Measurements from ENCODE around the gene ASCL5. TPM values are rescaled to one million over a fixed set of nuclear protein-coding genes. Genes with fewer than 3 reads are reported as not detected.

Gene ASCL5
- total RNA-seq, 1 experiment from 2014 or later = 0.15 TPM

GRCh38 chr1:201131398-201131797, 4.4 kb upstream of the ASCL5 start:
- H3K4me3 Mint-ChIP-seq = no peak overlapping the region; a peak in 1 of 5 replicates
- Histone ChIP-seq H3K23me2 (ENCODE audit: insufficient read length, low read depth, low read length, poor library complexity, severe bottlenecking) (no peaks in the 10 kb centered on the region), H4K20me1 (ENCODE audit: control insufficient read depth, insufficient read depth, insufficient read length) (no peaks in the 10 kb centered on the region)

More at GRCh38 chr1:201131398-201131797, 4.4 kb upstream of the ASCL5 start:
- Histone ChIP-seq H3K4me1 (ENCODE audit: insufficient read depth, low read length) (no peaks in the 10 kb centered on the region), H3K27me3 (ENCODE audit: insufficient read depth, low read length) (no peaks in the 10 kb centered on the region), H3T11ph (ENCODE audit: low read length) (no peak overlapping the region), H2BK15ac (ENCODE audit: low read depth, low read length) (no peak overlapping the region), H2AFZ (ENCODE audit: low read length) (no peak overlapping the region), H2BK5ac (ENCODE audit: insufficient read length, low read length) (no peak overlapping the region), H2BK20ac (ENCODE audit: low read depth, low read length, poor library complexity, severe bottlenecking) (no peak overlapping the region), H3K79me2 (ENCODE audit: insufficient read depth, low read length) (no peaks in the 10 kb centered on the region), H3K9me3 (ENCODE audit: control insufficient read depth, low read depth, low read length) (no peaks in the 10 kb centered on the region), H4K8ac (replicated peaks; ENCODE audit: insufficient read length, low read depth, low read length) (no peak overlapping the region), H3K9ac (ENCODE audit: extremely low read depth, insufficient read length, low read length) (no peak overlapping the region), H2BK120ac (ENCODE audit: low read depth, low read length, poor library complexity, severe bottlenecking) (no peak overlapping the region), H4K5ac (ENCODE audit: insufficient read length, low read depth, low read length) (no peak overlapping the region), H3K27ac (ENCODE audit: insufficient read length, low read depth, low read length) (no peak overlapping the region), H2AK5ac (ENCODE audit: insufficient read length, low read length) (no peak overlapping the region), H2BK12ac (ENCODE audit: insufficient read length, low read depth, low read length) (no peak overlapping the region), H3K4me2 (ENCODE audit: insufficient read depth, insufficient read length, low read length) (no peak overlapping the region), H3K18ac (ENCODE audit: insufficient read length, low read depth, low read length) (no peak overlapping the region), H3K4ac (ENCODE audit: low read depth, low read length) (no peak overlapping the region), H3K56ac (ENCODE audit: insufficient read length, low read depth, low read length) (no peak overlapping the region), H3K23ac (ENCODE audit: insufficient read length, low read depth, low read length) (no peak overlapping the region), H3K14ac (ENCODE audit: insufficient read depth, low read length) (no peak overlapping the region), H3K79me1 (ENCODE audit: insufficient read depth, low read depth, low read length, poor library complexity, severe bottlenecking) (no peaks in the 10 kb centered on the region), H4K91ac (ENCODE audit: insufficient read length, low read depth, low read length) (no peak overlapping the region)
- TF ChIP-seq CTCF (conservative IDR thresholded peaks at IDR 0.05) = no peak
- Mint-ChIP-seq H3K27ac (peak overlapping the region in 1 of 3 experiments; percentile 12; a peak in 1 of 7 replicates), H3K4me1 (peaks cover 11 to 14% of the 10 kb centered on the region in 2 experiments), H3K36me3 (ENCODE audit: insufficient read depth in 1 of 3, low read depth in 3 of 3) (peaks cover 13 to 31% (median 23%) of the 10 kb centered on the region in 3 experiments), H3K9me3 (no peaks in the 10 kb centered on the region; a peak in 1 of 5 replicates), H3K27me3 (ENCODE audit: low read depth) (no peaks in the 10 kb centered on the region; the same call in 1 of the 2 replicates)
- no peak for DNase-seq
- WGBS (ENCODE audit: extremely low coverage, insufficient read length, low lambda C conversion rate) = no CpG with 5 or more reads among the region's 4 CpGs
